ENCODE results near the gene KREMEN2.

KREMEN2 gene

GRCh38 chr16:2977440-2977839, 13.4 kb downstream of the KREMEN2 start:
- DNase-seq (ENCODE audit: low spot score): no peak

GRCh38 chr16:2979669-2980226, 15.7 kb downstream of the KREMEN2 start:
- DNase-seq (ENCODE audit: low spot score): peak; percentile 52

GRCh38 chr16:2980227-2981176, 16.4 kb downstream of the KREMEN2 start, which contains the start of gene PKMYT1:
PKMYT1 (minus strand) TSS chr16:2980446; CDS start chr16:2979657, 789 bp downstream.
- peak; percentile 91 for DNase-seq (ENCODE audit: low spot score)

DNA sequence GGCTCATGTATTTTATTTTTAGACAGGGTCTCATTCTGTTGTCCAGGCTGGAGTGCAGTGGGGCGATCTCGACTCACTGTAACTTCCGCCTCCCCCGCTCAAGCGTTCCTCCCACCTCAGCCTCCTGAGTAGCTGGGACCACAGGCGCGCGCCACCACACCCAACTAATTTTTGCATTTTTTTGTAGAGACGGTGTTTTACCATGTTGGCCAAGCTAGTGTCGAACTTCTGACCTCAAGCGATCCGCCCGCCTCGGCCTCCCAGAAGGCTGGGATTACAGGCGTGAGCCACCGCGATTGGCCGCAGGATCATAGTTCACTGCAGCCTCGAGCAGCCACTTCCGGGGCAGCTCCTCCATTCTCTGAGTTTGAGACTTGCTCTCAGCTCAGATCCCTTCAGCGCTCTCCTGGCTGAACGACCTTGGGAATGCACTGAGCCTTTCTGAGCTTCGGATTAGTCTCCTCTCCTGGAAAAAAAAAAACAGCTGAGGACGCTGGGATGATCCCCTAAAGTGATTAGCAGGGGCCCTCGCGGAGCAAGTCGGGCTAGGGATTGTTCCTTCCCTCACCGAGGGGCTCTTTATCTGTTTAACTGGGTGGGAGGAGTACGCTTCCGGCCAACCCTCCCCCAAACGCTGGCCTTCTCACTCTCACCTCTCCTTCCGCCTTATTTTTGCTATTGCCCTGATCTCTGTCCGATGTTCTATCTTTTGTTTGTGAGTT, 17.3 kb downstream of the KREMEN2 start:
- DNase-seq (ENCODE audit: low spot score): no peak

DNA sequence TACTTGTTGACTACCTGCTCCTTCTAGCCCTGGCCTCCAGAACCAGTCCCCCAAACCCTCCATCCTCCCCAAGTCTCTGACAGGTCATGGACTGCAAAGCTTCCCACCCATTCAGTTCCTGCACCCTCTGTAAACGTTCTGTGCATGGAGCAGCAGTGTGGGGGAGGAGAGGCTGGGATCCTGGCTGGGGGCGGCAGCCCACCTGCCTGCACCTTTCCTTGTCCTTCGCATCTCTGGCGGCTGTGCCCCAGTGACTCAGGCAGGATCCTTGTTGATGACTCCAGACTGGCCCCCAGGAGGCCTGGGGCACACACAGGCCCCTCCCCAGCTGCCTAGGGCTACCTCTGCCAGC, 17.8 kb downstream of the KREMEN2 start:
- no peak for DNase-seq (ENCODE audit: low spot score)

GRCh38 chr16:2982402-2982801, 18.3 kb downstream of the KREMEN2 start:
- DNase-seq (ENCODE audit: low spot score): no peak

GRCh38 chr16:2983706-2984136, 19.6 kb downstream of the KREMEN2 start:
- DNase-seq (ENCODE audit: low spot score): peak; percentile 85

DNA sequence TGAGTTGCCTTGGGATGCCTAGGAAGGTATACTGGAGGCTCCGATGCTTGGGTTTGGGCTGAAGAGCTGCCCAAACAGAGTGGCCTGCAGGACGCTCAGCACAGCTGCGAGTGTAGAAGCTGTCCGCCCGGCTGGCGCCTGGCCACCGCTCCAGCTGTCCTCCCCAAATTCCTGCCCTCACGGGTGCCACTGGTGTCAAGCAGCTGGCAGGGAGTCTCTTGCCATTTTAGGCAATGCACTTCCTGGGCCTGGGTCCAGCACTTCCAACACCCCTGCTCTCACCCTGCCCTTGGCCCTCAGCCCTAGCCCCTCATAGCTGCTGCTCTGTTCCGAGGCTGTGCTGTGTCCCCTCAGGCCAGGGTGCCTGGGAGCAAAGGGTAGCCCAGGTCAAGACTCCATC, 21.4 kb downstream of the KREMEN2 start:
- DNase-seq (ENCODE audit: low spot score): no peak

DNA sequence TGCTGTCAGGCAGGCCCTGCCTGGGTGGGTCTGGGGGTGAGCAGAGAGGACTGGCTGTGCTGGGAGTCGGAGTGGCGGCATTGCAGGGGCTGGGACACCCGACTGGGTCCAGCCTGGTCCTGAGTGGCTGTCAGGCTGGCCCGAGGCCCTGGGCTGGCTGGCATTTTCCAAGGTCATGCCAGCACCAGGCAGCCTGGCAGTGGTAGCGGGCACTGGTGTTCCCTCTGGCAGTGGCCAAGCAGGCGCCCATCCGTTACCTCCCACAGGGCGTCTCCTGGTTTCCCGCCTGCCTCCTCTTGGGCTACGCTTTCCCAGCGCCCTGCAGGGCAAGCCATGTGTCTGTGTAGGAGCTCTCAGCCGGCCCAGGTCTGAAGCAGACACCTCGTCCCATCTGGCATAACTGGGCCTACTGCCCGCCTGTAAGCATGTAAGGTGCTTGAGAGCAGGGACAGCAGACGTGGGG, 21.8 kb downstream of the KREMEN2 start:
- no peak for DNase-seq (ENCODE audit: low spot score)

GRCh38 chr16:2986623-2987188, 22.6 kb downstream of the KREMEN2 start:
- DNase-seq (ENCODE audit: low spot score): no peak

DNA sequence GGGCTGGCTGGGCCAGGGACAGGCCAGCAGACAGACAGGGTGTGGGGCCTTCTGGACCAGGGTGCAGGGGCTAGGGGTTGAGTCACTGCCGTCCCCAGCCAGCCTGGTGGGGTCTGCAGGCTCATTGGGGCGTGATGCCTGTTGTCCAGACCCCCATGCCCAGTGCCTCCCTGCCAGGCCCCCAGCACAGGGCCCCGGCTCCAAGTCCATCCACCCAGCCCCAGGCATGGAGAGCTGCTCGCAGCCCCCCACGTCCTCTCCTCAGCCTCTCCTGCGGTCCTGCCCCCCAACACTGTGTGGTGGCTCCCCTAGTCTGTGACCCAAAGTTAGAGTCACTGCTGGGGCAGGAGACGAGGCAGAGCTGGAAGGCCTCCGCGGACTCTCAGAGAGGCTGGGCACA, 23.2 kb downstream of the KREMEN2 start:
- DNase-seq (ENCODE audit: low spot score): no peak

DNA sequence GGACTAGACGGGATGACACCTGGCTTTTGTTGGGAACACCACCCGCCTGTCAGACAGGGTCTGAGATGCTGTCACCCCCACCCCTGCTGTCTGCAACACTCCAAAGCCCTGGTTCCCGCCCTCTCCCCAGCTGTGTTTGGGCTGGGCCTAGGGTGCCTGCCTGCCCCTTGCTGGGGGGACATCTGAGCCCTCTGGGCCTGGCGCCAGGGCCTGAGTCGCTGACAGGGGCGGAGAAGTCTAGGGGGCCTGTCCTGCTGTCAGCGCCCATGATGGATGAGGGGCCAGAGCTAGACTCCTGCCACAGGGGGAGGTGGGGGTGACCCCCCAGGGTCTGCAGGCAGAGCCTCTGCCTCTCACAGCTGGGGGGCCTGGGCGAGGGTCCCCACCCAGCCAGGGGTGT, 23.8 kb downstream of the KREMEN2 start:
- no peak for DNase-seq (ENCODE audit: low spot score)

GRCh38 chr16:2988590-2989099, 24.6 kb downstream of the KREMEN2 start:
- no peak for DNase-seq (ENCODE audit: low spot score)

GRCh38 chr16:2990891-2991290, 26.8 kb downstream of the KREMEN2 start:
- no peak for DNase-seq (ENCODE audit: low spot score)

DNA sequence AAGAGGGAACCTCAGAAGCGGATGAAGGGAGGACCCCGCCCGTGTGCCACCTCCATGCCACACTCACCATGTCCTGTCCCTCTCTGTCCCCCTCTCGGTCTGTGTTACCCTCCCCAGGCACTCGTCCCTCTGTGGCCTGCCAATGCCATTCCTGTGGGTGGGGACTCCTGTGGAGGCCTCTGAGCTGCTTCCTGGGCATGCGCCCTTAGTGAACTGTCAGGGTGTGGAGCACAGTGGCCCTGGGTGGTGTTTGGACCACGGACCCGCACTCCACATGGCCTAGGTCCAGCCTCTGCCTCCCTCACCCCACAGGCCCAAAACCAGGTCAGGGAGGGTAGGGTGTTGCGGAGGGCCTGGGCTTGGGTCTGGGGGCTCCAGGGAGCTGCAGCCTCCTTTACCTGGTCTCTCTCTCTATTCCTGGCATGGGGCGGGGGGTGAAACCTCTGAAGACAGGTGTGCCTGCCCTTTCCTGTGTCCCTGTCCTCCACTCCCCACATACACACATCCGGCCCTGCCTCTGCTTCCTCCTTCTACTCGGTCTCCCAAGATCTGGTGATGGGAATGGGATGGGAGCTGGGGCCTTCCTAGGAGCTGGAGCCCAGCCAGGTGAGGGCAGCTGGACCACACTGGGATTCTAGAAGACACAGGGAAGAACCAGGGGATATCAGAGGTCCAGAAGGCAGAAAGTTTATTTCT, 27.6 kb downstream of the KREMEN2 start:
- DNase-seq (ENCODE audit: low spot score): no peak

DNA sequence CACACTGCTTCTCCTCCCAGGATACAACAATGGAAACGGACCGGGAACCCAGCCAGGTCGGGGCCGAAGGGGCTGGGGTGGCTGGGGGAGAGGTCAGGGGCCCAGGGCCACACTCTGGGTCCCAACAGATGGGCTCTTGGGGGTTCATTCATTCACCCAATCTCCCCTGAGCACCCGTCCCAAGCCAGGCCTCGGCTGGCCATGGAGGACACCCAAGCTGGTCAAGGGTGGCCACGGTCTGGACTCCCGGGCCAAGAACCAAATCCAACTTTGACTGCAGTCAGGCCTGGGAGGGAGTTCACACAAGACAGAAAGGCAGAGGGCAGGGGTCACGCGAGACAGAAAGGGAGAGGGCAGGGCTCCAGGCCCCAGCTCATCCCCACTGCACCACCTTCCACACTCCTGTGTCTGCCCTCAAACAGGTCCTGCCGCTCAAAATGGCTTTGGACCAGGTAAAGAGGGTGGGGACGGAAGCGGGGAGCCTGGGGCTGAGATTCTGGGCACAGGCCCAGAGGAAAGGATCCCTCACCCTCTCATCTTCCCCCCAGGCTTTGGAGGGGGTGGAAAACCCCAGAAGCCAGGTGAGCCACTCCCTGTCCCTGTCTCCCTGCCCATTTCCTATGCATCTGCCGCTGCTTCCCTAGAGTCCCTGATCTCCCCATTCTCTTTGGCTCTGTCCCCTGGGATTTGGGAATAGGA, 28.5 kb downstream of the KREMEN2 start:
- DNase-seq (ENCODE audit: low spot score): no peak

DNA sequence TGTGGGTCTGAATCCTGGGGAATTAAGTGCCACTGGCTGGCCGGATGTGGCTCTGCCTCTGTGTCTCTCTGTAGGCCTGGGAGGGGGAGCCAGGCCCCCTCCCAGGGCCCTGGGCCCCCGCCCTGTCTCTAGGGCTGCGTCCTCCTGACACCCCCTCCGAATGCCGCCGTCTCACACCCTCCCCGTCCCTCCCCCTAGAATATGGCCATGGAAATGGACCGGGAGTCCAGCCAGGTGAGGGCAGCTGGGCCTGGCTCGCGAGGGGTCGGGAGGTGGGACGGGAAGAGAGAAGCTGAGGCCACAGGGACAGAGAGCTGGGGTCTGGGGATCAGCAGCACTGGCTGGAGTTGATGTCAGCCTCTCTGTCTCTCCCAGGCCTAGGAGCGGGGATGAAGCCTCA, 32.2 kb downstream of the KREMEN2 start:
- no peak for DNase-seq (ENCODE audit: low spot score)

DNA sequence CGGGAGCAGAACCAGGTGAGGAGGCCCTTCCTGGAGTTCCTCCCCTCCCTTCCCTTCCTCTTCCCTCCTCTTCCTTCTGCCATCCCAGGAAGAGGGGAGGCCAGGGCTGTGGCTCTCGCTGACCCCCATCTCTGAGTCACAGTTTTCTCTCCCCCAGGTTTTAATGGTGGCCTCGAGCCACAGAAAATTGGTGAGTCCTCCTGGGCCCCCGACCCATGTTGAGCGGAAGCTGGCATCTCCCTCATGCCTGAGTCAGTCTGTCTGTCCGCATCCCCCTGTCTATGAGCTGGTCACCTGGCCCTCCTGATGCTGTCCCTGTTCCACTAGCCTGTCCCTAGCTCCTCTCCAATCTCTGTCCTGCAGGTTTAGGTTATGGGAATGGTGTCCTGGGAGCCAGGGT, 35.9 kb downstream of the KREMEN2 start:
- DNase-seq (ENCODE audit: low spot score): no peak

DNA sequence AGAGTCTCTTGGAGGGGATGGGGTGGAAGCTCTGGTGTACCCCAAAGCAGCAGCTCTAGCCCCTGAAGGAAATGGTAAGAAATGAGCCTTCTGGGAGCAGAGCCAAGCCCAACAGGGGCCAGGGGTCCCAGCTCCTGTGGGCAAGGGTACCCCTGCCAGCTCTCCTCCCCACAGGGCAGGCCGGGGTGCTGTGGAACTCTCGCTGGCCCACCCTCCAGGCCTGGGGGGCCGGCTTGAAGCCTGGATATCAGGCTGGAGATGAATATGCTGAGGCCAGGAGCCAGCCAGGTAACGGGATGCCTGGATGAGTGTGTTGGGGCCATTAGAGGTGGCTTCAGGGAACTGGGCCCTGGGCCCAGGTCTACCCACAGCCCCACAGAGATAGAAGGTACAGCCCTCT, 36.5 kb downstream of the KREMEN2 start:
- DNase-seq (ENCODE audit: low spot score): no peak

- no peak for DNase-seq (ENCODE audit: low spot score)
Measured at GRCh38 chr16:3001316-3001715, 37.2 kb downstream of the KREMEN2 start.

Data from RKO (cell line).